HG03342 (cell line): ENCODE measurements around the gene STAB1.

ENCODE experiments used
- ATAC-seq: cut with Tn5 transposase; IDR thresholded peaks from one replicate; pipeline ENCODE4 v1.9.1; 2021; ENCODE audit warnings: mild to moderate bottlenecking, moderate library complexity; ENCODE audit not compliant: unreplicated experiment

The STAB1 gene

DNA sequence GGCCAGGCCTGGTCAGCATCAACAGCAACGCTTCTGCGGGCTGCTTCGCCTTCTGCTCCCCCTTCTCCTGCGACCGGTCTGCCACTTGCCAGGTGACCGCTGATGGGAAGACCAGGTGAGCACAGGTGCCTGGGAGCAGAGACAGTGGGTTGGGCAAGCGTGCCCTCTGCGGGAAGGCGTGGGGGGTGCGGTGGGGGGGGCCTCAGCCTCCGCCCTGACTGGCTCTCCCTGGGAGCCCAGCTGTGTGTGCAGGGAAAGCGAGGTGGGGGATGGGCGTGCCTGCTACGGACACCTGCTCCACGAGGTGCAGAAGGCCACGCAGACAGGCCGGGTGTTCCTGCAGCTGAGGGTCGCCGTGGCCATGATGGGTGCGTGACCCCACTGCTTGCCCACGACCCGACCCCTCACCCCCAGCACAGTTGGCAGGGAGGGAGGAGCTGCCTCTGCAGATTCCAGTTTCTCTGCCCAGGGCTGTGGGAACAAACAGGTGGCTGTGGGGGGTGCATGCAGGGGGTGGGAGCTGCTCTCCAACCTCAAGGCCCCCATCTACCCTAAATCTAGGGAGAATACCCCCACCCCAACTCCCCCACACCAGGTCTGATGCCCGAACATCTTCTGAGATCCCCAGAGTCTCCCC lies 8.8 kb downstream of the STAB1 start:
- no peak for ATAC-seq

DNA sequence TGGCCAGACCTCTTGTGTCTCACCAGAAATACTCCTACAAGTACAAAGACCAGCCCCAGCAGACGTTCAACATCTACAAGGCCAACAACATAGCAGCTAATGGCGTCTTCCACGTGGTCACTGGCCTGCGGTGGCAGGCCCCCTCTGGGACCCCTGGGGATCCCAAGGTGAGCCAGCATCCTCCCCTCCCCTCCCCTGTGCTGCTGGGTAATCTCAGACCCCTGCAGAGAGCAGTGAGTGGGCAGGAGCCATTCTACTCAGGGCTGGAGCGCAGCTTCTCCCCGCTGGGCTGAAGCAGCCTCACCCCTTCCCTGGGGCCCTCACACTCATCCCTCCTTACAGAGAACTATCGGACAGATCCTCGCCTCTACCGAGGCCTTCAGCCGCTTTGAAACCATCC lies 9.8 kb downstream of the STAB1 start:
- ATAC-seq = no peak

DNA sequence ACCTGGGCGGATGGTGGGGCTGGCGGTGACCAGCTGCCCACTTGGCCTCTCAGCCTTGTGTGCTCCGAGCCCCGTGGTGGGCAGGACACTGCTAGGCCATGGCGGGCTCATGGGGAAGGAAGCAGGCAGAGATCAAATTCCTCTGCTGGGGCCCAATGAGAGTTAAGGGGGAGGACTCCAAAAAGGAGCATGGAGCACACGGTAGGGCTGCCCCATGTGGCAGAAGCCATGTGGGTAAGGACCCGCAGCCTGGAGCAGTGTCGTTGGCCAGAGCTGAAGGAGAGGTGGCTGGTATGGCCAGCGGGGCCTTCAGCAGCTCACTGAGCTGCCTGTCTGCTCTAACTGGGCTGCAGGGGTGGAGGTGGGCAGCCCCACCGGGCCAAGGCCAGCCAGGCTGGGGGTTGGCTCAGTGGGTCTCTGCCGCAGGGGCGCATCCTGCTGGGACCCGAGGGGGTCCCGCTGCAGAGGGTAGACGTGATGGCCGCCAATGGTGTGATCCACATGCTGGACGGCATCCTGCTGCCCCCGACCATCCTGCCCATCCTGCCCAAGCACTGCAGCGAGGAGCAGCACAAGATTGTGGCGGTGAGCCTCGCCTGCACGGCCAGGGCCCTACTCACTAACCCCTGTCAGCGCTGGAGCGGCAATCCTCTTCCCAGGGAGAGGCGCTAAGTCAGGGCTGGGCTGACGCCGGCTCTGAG lies 11.3 kb downstream of the STAB1 start:
- ATAC-seq = no peak

DNA sequence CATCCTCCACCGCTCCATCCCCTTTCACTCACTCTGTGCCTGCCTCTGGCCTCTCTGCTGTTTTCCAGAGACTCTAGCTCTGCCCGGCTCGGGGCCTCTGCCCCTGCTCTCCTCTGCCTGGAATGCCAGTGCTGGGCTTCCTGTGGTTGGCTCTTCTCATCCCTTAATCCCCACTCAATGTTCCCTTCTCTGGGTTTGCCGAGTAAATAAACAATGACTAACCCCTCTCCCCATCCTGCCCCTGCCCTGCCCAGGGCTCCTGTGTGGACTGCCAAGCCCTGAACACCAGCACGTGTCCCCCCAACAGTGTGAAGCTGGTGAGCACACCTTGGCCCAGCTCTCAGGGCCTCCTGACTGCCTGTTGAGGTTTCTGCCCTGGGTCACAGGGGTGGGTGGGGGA lies 12.2 kb downstream of the STAB1 start:
- no peak for ATAC-seq

DNA sequence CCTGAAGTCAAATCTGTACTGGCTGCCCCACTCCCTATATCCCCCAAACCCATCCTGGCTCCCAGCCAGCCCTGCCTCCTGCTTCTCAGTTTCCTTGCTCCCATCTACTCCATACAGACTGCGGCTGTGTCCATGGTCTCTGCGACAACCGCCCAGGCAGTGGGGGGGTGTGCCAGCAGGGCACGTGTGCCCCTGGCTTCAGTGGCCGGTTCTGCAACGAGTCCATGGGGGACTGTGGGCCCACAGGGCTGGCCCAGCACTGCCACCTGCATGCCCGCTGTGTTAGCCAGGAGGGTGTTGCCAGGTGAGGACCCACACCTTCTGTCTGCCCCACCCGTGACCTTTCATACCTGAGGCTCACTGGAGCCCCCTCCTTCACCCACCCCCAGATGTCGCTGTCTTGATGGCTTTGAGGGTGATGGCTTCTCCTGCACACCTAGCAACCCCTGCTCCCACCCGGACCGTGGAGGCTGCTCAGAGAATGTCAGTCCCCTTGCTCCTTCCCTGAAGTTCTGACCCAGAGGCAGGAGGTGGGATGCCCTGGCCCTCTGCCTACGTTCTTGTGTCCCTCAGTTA lies 14.7 kb downstream of the STAB1 start:
- ATAC-seq = no peak

DNA sequence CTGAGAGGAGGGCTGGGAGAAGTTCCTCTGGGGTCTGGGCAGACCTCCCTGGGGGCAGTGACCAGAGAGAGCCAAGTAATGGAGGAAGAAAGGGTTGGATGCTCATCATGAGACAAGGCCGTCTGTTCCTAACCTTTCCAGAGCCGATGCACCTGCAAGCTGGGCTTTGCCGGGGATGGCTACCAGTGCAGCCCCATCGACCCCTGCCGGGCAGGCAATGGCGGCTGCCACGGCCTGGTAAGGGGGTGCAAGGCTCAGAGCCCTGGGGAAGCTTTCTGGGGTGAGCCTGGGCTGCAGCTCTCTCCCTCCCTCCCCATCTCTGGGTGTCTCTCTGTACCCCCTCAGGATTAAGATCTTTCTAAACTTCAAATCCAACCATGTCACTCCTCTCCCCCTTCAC lies 16.4 kb downstream of the STAB1 start:
- ATAC-seq = no peak

DNA sequence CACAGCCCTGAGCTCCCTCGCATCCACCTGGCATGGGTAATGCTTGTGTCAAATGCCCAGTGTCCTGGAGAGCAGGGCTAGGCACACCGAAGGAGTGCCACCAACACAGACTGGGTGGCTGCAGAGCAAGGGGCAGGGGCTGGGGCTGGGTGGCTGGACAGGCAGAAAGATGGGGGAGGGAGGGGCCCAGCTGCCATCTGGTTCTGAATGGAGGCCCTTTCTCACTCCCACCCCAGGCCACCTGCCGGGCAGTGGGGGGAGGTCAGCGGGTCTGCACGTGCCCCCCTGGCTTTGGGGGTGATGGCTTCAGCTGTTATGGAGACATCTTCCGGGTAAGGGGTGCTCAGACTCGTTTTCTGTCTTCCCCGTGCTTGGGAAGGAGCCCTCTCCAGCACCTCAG lies 17.0 kb downstream of the STAB1 start:
- ATAC-seq = no peak

DNA sequence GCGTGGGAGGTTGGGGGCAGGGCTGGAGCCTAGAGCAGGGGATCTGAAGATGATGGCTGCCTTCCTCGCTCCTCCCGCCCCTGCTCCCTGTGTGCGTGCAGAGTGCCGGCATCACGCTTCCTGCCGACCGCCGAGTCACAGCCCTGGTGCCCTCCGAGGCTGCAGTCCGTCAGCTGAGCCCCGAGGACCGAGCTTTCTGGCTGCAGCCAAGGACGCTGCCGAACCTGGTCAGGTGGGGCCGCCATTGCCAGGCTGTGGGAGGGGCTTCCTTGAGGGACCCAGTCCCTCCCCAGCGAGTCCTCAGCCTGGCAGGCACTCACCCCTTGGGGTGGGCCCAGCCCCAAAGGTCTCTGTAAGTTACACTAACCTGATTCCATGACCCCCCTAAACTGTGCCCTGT lies 17.6 kb downstream of the STAB1 start:
- no peak for ATAC-seq

DNA sequence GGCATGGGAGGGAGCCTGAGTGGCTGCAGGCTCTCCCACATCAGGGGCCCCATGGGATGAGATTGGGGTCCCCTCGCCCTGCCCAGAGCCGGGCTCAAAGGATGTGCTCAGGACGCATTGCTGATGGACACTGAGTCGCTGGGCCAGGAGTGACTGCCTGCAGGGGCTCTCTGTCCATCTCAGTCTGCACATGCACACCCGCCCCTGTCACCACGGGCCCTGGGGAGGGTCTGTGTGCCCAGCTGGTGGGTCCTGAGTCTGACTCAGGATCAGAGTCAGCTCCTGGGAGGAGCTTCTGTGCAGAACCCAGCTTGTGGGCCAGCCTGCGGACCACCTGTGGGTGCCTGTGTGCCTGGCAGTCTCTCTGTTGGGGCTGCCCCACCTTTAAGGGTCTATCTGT lies 18.1 kb downstream of the STAB1 start:
- no peak for ATAC-seq

DNA sequence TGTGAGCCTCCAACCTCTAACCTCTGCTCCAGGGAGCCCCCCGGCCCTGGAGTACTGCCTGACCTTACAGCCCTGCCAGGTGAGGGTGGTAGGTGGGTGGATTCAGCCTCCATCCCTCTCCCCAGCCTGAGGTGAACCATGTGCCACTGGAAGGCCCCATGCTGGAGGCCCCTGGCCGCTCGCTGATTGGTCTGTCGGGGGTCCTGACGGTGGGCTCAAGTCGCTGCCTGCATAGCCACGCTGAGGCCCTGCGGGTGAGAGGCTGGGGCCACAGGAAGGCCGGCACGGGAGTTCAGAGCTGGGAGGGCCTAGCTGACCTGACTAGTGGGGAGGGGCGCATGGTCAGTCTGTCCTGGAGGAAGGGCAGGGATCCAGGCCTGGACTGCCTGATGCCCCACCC lies 19.4 kb downstream of the STAB1 start:
- no peak for ATAC-seq

DNA sequence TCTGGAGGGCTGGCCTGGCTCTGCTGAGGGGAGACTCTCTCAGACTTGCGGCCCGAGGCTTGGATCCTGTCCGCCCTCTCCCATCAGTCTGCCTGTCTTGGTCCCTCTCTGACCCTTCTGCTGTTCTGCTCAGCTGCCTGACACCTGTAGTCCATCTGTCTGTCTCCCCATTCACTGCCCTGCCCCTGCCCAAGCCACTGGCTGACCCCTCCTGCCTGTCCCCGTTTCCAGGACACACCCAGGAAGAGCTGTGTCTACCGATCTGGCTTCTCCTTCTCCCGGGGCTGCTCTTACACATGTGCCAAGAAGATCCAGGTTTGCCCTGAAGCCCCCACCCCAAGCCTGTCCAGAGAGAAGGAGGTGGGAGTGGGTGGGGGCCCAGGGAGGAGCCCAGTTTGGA lies 20.1 kb downstream of the STAB1 start:
- ATAC-seq = no peak

DNA sequence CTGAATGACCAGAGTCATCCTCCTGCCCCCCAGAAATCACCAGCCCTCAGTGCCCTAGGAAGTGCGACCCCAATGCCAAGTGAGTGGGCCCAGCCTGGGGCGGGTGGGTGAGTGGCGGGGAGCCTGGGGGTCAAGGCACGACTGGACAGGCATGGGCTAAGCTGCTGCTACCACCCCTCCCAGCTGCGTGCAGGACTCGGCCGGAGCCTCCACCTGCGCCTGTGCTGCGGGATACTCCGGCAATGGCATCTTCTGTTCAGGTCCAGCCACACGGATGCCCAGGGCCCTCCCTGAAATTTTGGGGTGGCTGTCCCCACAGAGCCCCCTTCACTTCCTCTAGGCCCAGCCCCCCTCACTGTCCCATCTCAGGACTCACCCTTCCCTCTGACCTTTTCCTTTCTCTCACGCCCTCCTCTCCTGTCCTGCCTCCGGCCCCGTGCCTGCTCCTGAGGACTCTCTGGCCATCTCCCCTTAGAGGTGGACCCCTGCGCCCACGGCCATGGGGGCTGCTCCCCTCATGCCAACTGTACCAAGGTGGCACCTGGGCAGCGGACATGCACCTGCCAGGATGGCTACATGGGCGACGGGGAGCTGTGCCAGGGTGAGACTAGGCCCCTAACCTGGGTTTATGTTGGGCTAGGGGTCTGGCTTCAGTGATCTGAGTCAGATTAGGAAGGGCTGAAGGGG lies 21.5 kb downstream of the STAB1 start:
- ATAC-seq = no peak

DNA sequence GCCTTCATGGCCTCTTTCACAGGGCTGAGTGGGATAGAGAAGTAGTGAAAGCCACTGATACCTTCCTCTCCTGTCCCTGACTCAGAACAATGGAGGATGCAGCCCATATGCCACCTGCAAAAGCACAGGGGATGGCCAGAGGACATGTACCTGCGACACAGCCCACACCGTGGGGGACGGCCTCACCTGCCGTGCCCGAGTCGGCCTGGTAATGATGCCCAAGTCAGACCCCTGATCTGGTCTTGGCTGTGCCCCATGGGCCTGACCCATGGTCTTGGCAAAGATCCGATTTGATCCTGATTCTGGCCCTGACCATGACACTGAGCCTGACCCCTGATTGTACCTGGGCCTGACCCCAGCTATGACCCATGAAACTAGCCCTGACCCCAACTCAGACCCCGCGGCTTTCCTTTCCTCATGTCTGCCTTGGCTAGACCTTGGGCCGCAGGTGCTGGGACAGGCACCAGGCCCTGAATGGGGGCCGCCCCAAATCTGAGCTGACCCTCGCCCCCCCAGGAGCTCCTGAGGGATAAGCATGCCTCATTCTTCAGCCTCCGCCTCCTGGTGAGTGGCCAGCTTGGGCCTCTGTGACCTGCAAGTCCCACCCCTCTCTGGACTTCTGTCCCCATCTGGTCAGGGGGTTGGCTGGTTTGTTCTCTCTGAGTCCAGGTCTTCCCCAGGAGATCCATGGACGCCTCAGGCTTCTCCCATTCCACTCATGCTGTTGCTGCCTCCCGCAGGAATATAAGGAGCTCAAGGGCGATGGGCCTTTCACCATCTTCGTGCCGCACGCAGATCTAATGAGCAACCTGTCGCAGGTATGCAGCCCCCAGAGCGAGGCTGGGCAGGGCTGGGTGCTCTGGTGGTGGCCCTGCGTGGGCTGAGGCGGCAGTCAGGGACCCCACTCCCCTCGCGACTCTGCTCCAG lies 22.9 kb downstream of the STAB1 start:
- ATAC-seq = no peak

DNA sequence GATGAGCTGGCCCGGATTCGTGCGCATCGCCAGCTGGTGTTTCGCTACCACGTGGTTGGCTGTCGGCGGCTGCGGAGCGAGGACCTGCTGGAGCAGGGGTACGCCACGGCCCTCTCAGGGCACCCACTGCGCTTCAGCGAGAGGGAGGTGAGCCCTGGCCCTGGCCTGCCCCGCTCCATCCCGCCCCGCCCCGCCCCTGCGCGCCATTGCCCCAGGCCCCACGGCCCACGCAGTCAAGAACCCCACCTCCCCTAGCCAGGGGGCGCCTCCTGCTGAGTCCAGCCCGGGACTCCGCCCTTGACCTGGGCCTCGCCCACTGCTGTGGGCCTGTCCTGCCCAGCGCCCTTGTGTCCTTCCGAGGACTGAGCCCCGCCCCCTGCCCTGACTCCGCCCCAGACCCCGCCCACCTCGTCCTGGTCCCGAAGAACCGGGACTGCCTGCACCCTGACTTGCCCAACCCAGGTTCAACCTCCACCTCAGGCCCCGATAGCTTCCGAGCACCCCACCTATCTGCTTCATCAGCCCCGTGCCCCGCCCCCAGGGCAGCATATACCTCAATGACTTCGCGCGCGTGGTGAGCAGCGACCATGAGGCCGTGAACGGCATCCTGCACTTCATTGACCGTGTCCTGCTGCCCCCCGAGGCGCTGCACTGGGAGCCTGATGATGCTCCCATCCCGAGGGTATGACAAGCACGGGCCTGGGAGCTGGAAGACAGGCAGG lies 23.7 kb downstream of the STAB1 start:
- no peak for ATAC-seq

DNA sequence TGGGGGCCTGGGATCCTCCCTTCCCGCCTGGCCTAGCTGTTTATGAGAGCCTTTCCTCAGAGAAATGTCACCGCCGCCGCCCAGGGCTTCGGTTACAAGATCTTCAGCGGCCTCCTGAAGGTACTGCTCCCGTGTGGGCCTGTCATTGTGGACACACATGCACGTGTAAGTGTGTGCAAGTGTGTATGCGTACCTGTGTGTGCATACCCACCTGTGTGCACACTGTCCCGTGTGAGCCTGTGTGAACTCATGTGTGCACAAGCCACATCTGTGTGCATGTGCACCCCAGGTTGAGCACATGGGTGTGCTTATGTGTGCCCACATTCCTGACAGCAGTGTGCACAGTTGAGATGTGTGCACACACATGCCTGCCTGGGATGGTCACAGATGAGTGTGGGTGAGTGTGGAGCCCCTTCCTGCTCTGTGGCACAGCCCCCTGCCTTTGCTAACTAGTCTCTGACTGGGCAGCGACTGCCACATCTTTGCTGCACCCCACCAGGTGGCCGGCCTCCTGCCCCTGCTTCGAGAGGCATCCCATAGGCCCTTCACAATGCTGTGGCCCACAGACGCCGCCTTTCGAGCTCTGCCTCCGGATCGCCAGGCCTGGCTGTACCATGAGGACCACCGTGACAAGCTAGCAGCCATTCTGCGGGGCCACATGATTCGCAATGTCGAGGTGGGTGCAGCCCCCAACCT lies 24.5 kb downstream of the STAB1 start:
- ATAC-seq = no peak

DNA sequence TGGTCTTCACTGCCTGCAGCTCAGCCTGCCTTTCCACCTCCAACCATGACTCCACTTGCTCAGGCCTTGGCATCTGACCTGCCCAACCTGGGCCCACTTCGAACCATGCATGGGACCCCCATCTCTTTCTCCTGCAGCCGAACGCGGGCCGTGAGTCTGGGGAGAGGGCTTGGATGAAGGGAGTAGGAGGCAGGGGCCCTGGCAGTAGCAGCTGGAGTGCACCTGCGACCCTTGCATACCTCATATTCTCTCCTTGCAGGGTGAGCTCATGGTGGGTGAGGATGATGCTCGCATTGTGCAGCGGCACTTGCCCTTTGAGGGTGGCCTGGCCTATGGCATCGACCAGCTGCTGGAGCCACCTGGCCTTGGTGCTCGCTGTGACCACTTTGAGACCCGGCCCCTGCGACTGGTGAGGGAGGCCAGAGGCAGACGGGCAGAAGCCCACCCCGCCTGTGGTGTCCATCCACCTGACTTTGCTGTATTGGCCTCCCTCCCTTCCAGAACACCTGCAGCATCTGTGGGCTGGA lies 25.1 kb downstream of the STAB1 start:
- ATAC-seq = no peak

DNA sequence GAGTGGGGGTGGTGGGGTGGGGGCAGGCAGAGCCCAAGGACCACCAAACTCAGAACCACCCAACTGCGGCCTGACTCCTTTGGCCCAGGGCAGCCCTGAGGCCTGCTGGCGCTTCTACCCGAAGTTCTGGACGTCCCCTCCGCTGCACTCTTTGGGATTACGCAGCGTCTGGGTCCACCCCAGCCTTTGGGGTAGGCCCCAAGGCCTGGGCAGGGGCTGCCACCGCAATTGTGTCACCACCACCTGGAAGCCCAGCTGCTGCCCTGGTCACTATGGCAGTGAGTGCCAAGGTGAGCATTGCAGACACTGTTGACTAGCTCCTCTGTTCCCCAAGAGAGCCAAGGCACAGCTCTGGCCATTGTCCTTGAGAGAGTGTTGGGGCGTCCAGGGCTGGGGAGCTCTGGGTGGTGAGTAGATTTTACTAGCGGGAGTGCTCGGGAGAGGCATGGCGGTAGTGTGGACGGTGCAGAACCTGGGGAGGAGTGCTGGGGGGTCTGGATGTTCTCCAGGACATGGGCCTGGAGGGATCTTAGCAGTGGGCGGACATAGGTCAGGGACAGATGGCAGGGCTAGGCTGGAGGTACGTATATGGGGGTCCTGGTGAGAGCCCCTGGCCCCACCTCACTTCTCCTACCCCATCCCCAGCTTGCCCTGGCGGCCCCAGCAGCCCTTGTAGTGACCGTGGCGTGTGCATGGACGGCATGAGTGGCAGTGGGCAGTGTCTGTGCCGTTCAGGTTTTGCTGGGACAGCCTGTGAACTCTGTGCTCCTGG lies 25.8 kb downstream of the STAB1 start:
- ATAC-seq = no peak

DNA sequence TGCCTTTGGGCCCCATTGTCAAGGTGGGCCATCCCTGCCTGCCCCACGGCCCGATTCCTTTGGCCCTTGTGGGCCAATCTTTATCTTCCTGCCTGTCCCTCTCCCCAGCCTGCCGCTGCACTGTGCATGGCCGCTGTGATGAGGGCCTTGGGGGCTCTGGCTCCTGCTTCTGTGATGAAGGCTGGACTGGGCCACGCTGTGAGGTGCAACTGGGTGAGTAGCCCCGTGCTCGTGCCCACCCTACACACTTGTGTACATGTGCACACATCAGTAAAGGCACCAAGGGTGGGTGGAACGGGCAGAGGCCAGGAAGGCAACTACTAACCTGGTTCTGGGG lies 26.3 kb downstream of the STAB1 start:
- no peak for ATAC-seq
